ENCODE results near the gene STAG1. TPM values are rescaled to one million over a fixed set of nuclear protein-coding genes. Genes with fewer than 3 reads are reported as not detected.

The STAG1 gene
- total RNA-seq, 1 experiment from 2014 or later = 34.6 TPM

DNA sequence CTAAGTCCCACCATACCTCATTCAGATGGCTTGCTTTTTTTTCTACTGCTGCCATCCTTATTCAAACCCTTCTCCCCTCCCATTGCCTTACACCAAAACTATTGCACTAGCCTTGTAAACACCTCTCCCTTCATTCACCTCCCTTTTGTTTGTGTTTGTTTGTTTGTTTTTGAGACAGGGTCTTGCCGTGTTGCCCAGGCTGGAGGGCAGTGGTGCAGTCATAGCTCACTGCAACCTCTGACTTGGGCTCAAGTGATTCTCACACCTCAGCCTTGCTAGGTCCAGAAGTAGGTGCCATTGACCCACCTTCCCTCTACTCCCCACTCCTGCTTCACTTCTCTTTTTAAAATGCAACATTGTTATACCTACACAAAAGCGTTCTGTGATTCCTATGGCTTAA lies 3.0 kb upstream of the STAG1 start:
- no peaks in the 10 kb centered on the region for H3K27me3 Mint-ChIP-seq (ENCODE audit: low read depth)
- H2BK15ac ChIP-seq (ENCODE audit: low read depth, low read length) = no peak overlapping the region
- H3K36me3 Mint-ChIP-seq (ENCODE audit: insufficient read depth in 1 of 3, low read depth in 3 of 3) = no peaks in the 10 kb centered on the region; a peak in 2 of 7 replicates
- H3K27ac Mint-ChIP-seq = no peak overlapping the region; a peak in 1 of 7 replicates
- H2AK5ac ChIP-seq (ENCODE audit: insufficient read length, low read length) = no peak overlapping the region
- H3K23ac ChIP-seq (ENCODE audit: insufficient read length, low read depth, low read length) = no peak overlapping the region
- H4K5ac ChIP-seq (ENCODE audit: insufficient read length, low read depth, low read length) = no peak overlapping the region
- no peak overlapping the region for H3K4me3 Mint-ChIP-seq
- H3K79me1 ChIP-seq (ENCODE audit: insufficient read depth, low read depth, low read length, poor library complexity, severe bottlenecking) = no peaks in the 10 kb centered on the region
- no peak overlapping the region for H2BK5ac ChIP-seq (ENCODE audit: insufficient read length, low read length)
- H3K4ac ChIP-seq (ENCODE audit: low read depth, low read length) = no peak overlapping the region
- no peak overlapping the region for H4K8ac ChIP-seq (replicated peaks; ENCODE audit: insufficient read length, low read depth, low read length)
- H3K9me3 Mint-ChIP-seq = no peaks in the 10 kb centered on the region
- peaks cover 26 to 27% of the 10 kb centered on the region in 2 experiments for H3K4me1 Mint-ChIP-seq
- H3K9me3 ChIP-seq (ENCODE audit: control insufficient read depth, low read depth, low read length) = no peaks in the 10 kb centered on the region
- H3K9ac ChIP-seq (ENCODE audit: extremely low read depth, insufficient read length, low read length) = no peak overlapping the region
- no peak overlapping the region for H3T11ph ChIP-seq (ENCODE audit: low read length)
- H3K4me2 ChIP-seq (ENCODE audit: insufficient read depth, insufficient read length, low read length) = no peak overlapping the region
- WGBS (ENCODE audit: extremely low coverage, insufficient read length, low lambda C conversion rate) = no CpG with 5 or more reads among the region's 2 CpGs
- H3K27ac ChIP-seq (ENCODE audit: insufficient read length, low read depth, low read length) = no peak overlapping the region
- H3K18ac ChIP-seq (ENCODE audit: insufficient read length, low read depth, low read length) = no peak overlapping the region
- no peak overlapping the region for H3K56ac ChIP-seq (ENCODE audit: insufficient read length, low read depth, low read length)
- H4K91ac ChIP-seq (ENCODE audit: insufficient read length, low read depth, low read length) = no peak overlapping the region
- TF ChIP-seq, protein P1, sequence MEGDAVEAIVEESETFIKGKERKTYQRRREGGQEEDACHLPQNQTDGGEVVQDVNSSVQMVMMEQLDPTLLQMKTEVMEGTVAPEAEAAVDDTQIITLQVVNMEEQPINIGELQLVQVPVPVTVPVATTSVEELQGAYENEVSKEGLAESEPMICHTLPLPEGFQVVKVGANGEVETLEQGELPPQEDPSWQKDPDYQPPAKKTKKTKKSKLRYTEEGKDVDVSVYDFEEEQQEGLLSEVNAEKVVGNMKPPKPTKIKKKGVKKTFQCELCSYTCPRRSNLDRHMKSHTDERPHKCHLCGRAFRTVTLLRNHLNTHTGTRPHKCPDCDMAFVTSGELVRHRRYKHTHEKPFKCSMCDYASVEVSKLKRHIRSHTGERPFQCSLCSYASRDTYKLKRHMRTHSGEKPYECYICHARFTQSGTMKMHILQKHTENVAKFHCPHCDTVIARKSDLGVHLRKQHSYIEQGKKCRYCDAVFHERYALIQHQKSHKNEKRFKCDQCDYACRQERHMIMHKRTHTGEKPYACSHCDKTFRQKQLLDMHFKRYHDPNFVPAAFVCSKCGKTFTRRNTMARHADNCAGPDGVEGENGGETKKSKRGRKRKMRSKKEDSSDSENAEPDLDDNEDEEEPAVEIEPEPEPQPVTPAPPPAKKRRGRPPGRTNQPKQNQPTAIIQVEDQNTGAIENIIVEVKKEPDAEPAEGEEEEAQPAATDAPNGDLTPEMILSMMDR (conservative IDR thresholded peaks at IDR 0.05) = no peak
- H3K4me1 ChIP-seq (ENCODE audit: insufficient read depth, low read length) = peaks cover under 1% of the 10 kb centered on the region; the same call in 1 of the 2 replicates
- H3K27me3 ChIP-seq (ENCODE audit: insufficient read depth, low read length) = no peaks in the 10 kb centered on the region
- H2BK20ac ChIP-seq (ENCODE audit: low read depth, low read length, poor library complexity, severe bottlenecking) = no peak overlapping the region
- no peaks in the 10 kb centered on the region for H4K20me1 ChIP-seq (ENCODE audit: control insufficient read depth, insufficient read depth, insufficient read length)
- H2AFZ ChIP-seq (ENCODE audit: low read length) = no peak overlapping the region
- peaks cover 3% of the 10 kb centered on the region; the same call in 1 of the 2 replicates for H3K79me2 ChIP-seq (ENCODE audit: insufficient read depth, low read length)
- no peak overlapping the region for H3K14ac ChIP-seq (ENCODE audit: insufficient read depth, low read length)
- H2BK12ac ChIP-seq (ENCODE audit: insufficient read length, low read depth, low read length) = no peak overlapping the region
- no peak for DNase-seq
- H2BK120ac ChIP-seq (ENCODE audit: low read depth, low read length, poor library complexity, severe bottlenecking) = no peak overlapping the region
- H3K23me2 ChIP-seq (ENCODE audit: insufficient read length, low read depth, low read length, poor library complexity, severe bottlenecking) = peaks cover 12% of the 10 kb centered on the region

All from H9 (cell line).